ENCODE measurements around the gene UPK1A. TPM values are rescaled to one million over a fixed set of nuclear protein-coding genes. Genes with fewer than 3 reads are reported as not detected.

The UPK1A gene
- total and polyA plus RNA-seq, 2 experiments from 2014 or later = 7.8 to 19.6 TPM

DNA sequence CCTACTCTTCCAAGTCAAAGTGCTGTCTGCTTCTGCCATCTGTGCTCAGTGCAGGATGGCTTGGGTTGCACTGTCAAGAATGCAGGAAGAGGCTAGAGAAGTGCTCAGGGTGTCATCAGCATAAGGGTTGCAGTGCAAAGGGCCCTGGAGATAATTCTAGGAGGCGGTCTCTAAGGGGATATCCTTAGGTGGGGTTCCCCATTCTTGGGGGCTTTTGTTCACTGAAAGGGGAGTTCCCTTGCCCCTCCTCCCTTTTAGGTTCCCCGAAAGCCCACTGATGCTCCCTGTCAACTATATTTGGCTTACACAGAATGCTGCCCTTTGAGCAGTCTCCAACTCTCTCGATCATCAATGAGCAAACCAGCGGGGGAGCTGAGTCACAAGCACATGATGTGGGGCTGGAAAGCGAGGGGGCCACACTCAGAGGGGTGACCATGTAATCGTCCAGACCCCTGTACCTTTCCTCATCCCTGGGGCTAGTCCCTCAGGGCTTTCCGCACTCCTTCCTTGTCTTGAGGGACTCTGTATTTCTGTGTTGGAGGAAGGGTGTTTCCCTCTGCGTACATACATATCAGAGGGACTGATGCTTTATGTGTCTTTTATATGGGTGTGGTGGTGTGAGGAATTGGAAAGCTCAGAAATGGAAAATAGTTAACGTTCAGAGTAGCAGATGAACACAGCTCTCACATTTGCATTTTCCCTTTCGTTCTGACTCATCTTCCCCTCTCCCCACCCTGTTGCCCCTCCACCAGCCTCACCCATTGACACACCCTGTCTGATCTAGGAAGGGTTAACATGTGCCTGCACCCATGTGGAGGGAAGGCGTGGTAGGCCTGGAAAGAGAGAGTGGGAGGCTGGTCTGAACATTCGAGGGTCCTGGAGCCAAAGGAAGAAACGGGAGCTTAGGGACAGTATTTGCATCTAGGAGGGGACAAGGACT is 44.7 kb downstream of the UPK1A start:
- Histone ChIP-seq H3K4me2 (no peak overlapping the region), H2AFZ (no peak overlapping the region), H3K27me3 (no peaks in the 10 kb centered on the region), H3K4me3 (no peak overlapping the region), H3K4me1 (ENCODE audit: insufficient read depth) (peaks cover 7% of the 10 kb centered on the region), H3K9me3 (ENCODE audit: low read depth) (no peaks in the 10 kb centered on the region), H4K20me1 (ENCODE audit: insufficient read depth, poor library complexity, severe bottlenecking) (no peaks in the 10 kb centered on the region), H3K27ac (no peak overlapping the region), H3K79me2 (peaks cover 7% of the 10 kb centered on the region), H3K36me3 (replicated peaks; ENCODE audit: insufficient read depth, low read depth) (no peaks in the 10 kb centered on the region), H3K9me2 (replicated peaks; ENCODE audit: insufficient read depth) (no peaks in the 10 kb centered on the region)
- WGBS (ENCODE audit: low lambda C conversion rate, missing lambda C conversion rate) = 73% methylated on average over 13 of the region's 13 CpGs
- no peak for DNase-seq (ENCODE audit: low spot score)
- TF ChIP-seq, protein P1, sequence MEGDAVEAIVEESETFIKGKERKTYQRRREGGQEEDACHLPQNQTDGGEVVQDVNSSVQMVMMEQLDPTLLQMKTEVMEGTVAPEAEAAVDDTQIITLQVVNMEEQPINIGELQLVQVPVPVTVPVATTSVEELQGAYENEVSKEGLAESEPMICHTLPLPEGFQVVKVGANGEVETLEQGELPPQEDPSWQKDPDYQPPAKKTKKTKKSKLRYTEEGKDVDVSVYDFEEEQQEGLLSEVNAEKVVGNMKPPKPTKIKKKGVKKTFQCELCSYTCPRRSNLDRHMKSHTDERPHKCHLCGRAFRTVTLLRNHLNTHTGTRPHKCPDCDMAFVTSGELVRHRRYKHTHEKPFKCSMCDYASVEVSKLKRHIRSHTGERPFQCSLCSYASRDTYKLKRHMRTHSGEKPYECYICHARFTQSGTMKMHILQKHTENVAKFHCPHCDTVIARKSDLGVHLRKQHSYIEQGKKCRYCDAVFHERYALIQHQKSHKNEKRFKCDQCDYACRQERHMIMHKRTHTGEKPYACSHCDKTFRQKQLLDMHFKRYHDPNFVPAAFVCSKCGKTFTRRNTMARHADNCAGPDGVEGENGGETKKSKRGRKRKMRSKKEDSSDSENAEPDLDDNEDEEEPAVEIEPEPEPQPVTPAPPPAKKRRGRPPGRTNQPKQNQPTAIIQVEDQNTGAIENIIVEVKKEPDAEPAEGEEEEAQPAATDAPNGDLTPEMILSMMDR (IDR thresholded peaks at IDR 0.05; ENCODE audit: poor library complexity) = no peak
- TF ChIP-seq EZH2 (IDR thresholded peaks at IDR 0.05; ENCODE audit: borderline replicate concordance) = no peak

DNA sequence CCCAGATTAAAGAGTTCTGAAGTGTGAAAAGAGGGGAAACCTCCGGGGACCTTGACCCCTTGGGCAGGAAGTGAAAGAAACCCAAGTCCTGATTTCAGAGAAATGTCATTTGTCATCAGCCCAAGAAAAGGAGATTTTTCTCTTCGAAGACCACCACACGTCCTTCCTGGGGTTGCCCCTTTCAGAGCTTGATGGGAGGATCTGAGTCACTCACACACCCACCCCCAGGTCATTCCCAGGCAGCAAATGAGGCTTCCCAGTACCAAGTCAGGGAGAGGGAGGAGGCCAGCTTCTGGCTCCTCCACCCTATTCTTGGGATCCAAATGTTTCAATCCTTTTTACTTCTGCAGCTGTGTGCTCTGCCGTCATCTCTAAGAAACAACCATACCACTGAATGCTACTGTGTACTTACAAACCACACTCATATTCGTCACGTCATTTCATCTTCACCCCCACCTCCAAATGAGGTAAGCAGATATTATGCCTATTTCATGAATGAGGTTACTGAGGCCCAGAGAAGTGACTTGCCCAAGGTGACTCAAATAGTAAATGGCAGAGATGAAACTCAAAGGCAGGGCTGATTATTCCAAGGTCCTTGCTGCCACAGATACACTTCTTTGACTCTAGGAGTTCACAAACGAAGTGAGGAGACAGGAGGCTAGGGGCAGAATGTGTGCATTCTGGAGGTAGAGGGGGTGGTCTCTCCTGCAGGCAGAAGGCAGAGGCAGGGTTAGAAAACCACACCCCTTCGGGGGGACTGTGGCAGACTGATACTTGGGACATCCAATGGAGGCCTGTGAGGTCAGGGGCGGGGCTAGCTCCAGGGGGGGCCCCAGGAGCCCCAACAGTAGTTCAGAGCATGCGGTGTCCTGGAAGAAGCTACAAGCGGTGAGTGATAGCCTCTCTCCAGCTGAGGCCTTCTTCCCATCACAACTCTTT is 46.5 kb downstream of the UPK1A start:
- Histone ChIP-seq H3K4me3 (no peak overlapping the region), H3K79me2 (peaks cover 7% of the 10 kb centered on the region), H3K9me2 (replicated peaks; ENCODE audit: insufficient read depth) (no peaks in the 10 kb centered on the region), H3K27ac (no peak overlapping the region), H3K9me3 (ENCODE audit: low read depth) (no peaks in the 10 kb centered on the region), H3K4me1 (ENCODE audit: insufficient read depth) (peaks cover 9% of the 10 kb centered on the region), H4K20me1 (ENCODE audit: insufficient read depth, poor library complexity, severe bottlenecking) (no peaks in the 10 kb centered on the region), H3K27me3 (no peaks in the 10 kb centered on the region), H3K4me2 (no peak overlapping the region), H3K36me3 (replicated peaks; ENCODE audit: insufficient read depth, low read depth) (no peaks in the 10 kb centered on the region), H2AFZ (no peak overlapping the region)
- WGBS (ENCODE audit: low lambda C conversion rate, missing lambda C conversion rate) = 86% methylated on average over 11 of the region's 11 CpGs
- DNase-seq (ENCODE audit: low spot score) = peak; percentile 2
- no peak for TF ChIP-seq EZH2 (IDR thresholded peaks at IDR 0.05; ENCODE audit: borderline replicate concordance)
- TF ChIP-seq, protein P1 (IDR thresholded peaks at IDR 0.05; ENCODE audit: poor library complexity) = no peak
- no peak for TF ChIP-seq EZH2phosphoT487 (IDR thresholded peaks at IDR 0.05; ENCODE audit: low read depth, severe bottlenecking, unreplicated experiment)

DNA sequence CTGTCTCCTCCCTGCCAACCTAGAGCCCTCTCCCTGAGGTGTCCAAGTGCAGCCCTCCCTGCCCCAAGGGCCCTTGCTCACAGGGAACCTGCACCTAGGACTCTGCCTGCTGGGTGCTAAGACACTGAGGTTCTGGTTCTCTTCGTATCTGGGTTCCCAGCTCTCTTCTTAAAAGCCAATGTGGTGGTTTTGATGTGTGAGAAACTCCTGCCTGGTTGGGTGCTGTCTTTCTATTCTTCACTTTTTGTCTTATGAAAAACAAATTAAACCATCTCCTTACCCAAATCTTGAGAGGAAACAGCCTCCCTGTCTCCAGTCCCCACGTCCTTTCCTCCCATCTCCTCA is 47.2 kb downstream of the UPK1A start:
- Histone ChIP-seq H2AFZ (no peak overlapping the region), H3K36me3 (replicated peaks; ENCODE audit: insufficient read depth, low read depth) (no peaks in the 10 kb centered on the region), H3K79me2 (peaks cover 11% of the 10 kb centered on the region), H3K27me3 (no peaks in the 10 kb centered on the region), H3K4me2 (no peak overlapping the region), H3K4me3 (no peak overlapping the region), H3K4me1 (ENCODE audit: insufficient read depth) (peaks cover 9% of the 10 kb centered on the region), H3K27ac (no peak overlapping the region), H4K20me1 (ENCODE audit: insufficient read depth, poor library complexity, severe bottlenecking) (no peaks in the 10 kb centered on the region), H3K9me3 (ENCODE audit: low read depth) (no peaks in the 10 kb centered on the region), H3K9me2 (replicated peaks; ENCODE audit: insufficient read depth) (no peaks in the 10 kb centered on the region)
- 87% methylated on average over 2 of the region's 2 CpGs for WGBS (ENCODE audit: low lambda C conversion rate, missing lambda C conversion rate)
- TF ChIP-seq, protein P1 (IDR thresholded peaks at IDR 0.05; ENCODE audit: poor library complexity) = no peak
- TF ChIP-seq EZH2phosphoT487 (IDR thresholded peaks at IDR 0.05; ENCODE audit: low read depth, severe bottlenecking, unreplicated experiment) (no peak), EZH2 (IDR thresholded peaks at IDR 0.05; ENCODE audit: borderline replicate concordance) (no peak)
- DNase-seq (ENCODE audit: low spot score) = no peak

All from hepatocyte (in vitro differentiated cells).